Measurements from ENCODE around the gene GALNT17. TPM values are rescaled to one million over a fixed set of nuclear protein-coding genes. Genes with fewer than 3 reads are reported as not detected.
"Not testable (repeated sequence)": the region's sequence is repeated elsewhere in the genome, so short reads cannot be mapped to it uniquely, and the experiment has no call there.

GALNT17 gene
- total RNA-seq, 4 donors from 2014 or later: 4.4 to 33.8 (median 11.3) TPM

DNA sequence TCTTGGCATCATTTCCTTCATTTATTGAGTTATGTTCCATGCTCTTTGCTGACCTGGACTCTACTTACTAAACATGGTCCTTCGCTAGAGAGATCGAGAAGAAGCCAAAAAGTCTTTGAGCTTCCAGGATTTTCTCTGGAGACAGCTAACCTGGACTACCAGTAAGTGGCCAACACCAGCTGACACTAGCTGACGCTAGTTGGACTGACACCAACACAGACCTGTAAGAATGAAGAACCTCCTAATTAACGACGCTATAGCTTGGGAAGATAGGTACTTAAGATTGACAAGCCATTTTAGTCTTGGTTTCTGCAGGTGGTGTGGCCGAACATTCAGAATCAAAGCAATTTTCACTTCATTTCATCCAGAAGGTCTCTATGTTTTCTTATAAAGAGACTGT, 66.4 kb downstream of the GALNT17 start:
- H3K36me3 ChIP-seq: no peaks in the 10 kb centered on the region
- H3K4me3 ChIP-seq: no peak overlapping the region
- no peaks in the 10 kb centered on the region for H3K4me1 ChIP-seq
- TF ChIP-seq, protein P1, sequence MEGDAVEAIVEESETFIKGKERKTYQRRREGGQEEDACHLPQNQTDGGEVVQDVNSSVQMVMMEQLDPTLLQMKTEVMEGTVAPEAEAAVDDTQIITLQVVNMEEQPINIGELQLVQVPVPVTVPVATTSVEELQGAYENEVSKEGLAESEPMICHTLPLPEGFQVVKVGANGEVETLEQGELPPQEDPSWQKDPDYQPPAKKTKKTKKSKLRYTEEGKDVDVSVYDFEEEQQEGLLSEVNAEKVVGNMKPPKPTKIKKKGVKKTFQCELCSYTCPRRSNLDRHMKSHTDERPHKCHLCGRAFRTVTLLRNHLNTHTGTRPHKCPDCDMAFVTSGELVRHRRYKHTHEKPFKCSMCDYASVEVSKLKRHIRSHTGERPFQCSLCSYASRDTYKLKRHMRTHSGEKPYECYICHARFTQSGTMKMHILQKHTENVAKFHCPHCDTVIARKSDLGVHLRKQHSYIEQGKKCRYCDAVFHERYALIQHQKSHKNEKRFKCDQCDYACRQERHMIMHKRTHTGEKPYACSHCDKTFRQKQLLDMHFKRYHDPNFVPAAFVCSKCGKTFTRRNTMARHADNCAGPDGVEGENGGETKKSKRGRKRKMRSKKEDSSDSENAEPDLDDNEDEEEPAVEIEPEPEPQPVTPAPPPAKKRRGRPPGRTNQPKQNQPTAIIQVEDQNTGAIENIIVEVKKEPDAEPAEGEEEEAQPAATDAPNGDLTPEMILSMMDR (IDR thresholded peaks at IDR 0.05): no peak
- no peak for TF ChIP-seq POLR2A (IDR thresholded peaks at IDR 0.05)
- no peaks in the 10 kb centered on the region for H3K9me3 ChIP-seq
- intact Hi-C loops (cut with DNase I; ENCODE audit: low total_unique reads): no loop called here
- H3K27ac ChIP-seq: no peak overlapping the region
- no peak for DNase-seq
- no peaks in the 10 kb centered on the region for H3K27me3 ChIP-seq

DNA sequence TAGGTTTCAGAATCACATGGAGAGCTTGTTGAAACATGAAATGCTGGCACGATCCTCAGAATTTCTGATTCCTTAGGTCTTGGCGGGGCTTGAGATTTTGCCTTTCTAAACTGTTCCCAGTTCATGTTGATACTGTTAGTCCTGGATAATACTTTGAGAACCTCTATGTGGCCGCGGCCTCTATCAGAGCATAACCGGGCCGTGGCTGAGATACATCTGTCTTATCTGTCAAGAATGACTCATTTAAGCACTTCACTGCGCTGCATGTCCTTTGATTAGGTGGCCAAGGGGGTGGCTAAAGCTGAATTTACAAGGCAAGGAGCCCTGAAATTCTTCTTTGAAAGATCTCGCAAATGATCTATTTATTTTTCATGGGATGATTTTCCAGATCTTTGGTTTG, 66.9 kb downstream of the GALNT17 start:
- no peaks in the 10 kb centered on the region for H3K4me1 ChIP-seq
- no peaks in the 10 kb centered on the region for H3K27me3 ChIP-seq
- intact Hi-C loops (cut with DNase I; ENCODE audit: low total_unique reads): no loop called here
- H3K4me3 ChIP-seq: no peak overlapping the region
- H3K27ac ChIP-seq: no peak overlapping the region
- H3K9me3 ChIP-seq: no peaks in the 10 kb centered on the region
- no peak for DNase-seq
- H3K36me3 ChIP-seq: no peaks in the 10 kb centered on the region
- TF ChIP-seq, protein P1 (IDR thresholded peaks at IDR 0.05): no peak

DNA sequence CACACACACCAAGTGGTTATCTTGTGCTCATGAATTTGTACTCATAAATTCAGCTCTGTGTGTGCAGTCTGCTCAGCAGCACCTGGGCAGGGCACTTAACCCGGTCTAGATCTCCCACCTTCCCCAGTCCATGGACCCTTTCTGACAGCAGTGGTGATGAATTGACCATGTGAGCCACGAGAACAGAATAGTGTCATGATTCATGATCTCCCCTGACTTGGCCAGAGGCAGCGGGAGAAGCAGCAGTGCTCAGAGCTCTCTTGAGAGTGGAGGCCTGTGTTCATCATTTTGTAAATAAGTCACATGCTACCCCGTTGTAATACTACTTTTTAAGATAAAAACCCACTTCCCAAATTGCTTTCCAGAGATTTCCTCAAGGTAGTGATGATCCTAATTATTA, 74.2 kb downstream of the GALNT17 start:
- DNase-seq: no peak
- intact Hi-C loops (cut with DNase I; ENCODE audit: low total_unique reads): no loop called here
- no peaks in the 10 kb centered on the region for H3K4me1 ChIP-seq
- H3K27ac ChIP-seq: no peak overlapping the region
- H3K36me3 ChIP-seq: no peaks in the 10 kb centered on the region
- H3K4me3 ChIP-seq: no peak overlapping the region
- H3K27me3 ChIP-seq: no peaks in the 10 kb centered on the region
- H3K9me3 ChIP-seq: no peaks in the 10 kb centered on the region
- TF ChIP-seq, protein P1 (IDR thresholded peaks at IDR 0.05): no peak
- no peak for TF ChIP-seq POLR2A (IDR thresholded peaks at IDR 0.05)

DNA sequence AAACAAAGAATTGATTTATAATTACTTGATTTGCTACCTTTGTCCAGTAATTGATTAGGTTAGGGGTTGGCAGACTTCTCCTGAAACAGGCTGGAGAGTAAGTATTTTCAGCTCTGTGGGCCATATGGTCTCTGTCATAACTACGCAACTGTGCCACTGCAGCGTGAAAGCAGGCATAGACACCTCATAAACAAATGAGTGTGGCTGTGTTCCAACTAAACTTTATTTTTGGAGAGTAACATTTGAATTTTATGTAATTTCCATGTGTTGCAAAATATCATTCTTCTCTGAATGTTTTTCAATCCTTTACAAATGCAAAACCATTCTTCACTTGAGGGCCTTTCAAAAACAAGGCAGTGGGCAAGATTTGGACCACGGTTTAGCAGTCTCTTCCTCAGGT, 76.9 kb downstream of the GALNT17 start:
- TF ChIP-seq, protein P1 (IDR thresholded peaks at IDR 0.05): no peak
- TF ChIP-seq POLR2A (IDR thresholded peaks at IDR 0.05): no peak
- H3K36me3 ChIP-seq: no peaks in the 10 kb centered on the region
- no peaks in the 10 kb centered on the region for H3K27me3 ChIP-seq
- DNase-seq: no peak
- H3K4me3 ChIP-seq: no peak overlapping the region
- no peak overlapping the region for H3K27ac ChIP-seq
- H3K9me3 ChIP-seq: no peaks in the 10 kb centered on the region
- H3K4me1 ChIP-seq: no peaks in the 10 kb centered on the region
- intact Hi-C loops (cut with DNase I; ENCODE audit: low total_unique reads): no loop called here

DNA sequence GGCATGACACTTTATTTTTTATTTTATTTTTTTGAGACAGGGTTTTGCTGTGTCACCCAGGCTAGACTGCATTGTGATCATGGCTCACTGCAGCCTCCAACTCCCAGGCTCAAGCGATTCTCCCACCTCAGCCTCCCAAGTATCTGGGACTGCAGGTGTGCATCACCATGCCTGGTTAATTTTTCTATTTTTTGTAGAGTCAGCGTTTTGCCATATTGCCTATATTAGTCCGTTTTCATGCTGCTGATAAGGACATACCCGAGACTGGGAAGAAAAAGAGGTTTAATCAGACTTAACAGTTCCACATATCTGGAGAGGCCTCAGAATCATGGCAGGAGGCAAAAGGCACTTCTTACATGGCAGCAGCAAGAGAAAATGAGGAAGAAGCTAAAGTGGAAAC, 77.5 kb downstream of the GALNT17 start:
- DNase-seq; H3K27ac ChIP-seq; H3K4me3 ChIP-seq; H3K9me3 ChIP-seq; intact Hi-C loops (cut with DNase I; ENCODE audit: low total_unique reads); H3K4me1 ChIP-seq; H3K27me3 ChIP-seq; H3K36me3 ChIP-seq: not testable (repeated sequence)

DNA sequence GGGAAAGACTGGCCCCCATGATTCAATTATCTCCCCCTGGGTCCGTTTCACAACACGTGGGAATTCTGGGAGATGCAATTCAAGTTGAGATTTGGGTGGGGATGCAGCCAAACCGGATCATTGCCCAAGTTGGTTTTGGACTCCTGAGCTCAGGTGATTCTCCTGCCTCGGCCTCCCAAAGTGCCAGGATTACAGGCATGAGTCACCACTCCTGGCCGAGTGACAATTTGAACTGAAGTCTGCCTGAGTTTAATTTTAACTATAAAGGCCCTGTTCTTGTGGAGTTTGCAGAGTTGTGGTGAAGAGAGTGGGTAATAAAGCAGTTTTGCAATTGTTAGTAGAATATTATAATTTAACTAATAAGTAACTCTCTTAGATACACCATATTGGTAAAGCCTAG, 78.3 kb downstream of the GALNT17 start:
- no peak overlapping the region for H3K4me3 ChIP-seq
- H3K27ac ChIP-seq: no peak overlapping the region

DNA sequence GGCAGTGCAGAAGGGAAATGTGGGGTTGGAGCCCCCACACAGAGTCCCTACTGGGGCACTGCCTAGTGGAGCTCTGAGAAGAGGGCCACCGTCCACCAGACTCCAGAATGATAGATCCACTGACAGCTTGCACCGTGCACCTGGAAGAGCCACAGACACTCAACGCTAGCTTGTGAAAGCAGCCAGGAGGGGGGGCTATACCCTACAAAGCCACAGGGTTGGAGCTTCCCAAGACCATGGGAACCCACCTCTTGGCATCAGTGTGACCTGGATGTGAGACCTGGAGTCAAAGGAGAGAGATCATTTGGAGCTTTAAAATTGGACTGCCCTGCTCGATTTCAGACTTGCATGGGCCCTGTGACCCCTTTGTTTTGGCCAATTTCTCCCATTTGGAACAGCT, 80.5 kb downstream of the GALNT17 start:
- DNase-seq; H3K4me1 ChIP-seq; H3K9me3 ChIP-seq; H3K27me3 ChIP-seq; H3K4me3 ChIP-seq; H3K36me3 ChIP-seq; intact Hi-C loops (cut with DNase I; ENCODE audit: low total_unique reads); H3K27ac ChIP-seq: not testable (repeated sequence)

More for the DNA sequence above, 78.3 kb downstream of the GALNT17 start:
- DNase-seq: no peak
- H3K27me3 ChIP-seq: no peaks in the 10 kb centered on the region
- TF ChIP-seq, protein P1 (IDR thresholded peaks at IDR 0.05): no peak
- no peak for TF ChIP-seq POLR2A (IDR thresholded peaks at IDR 0.05)
- H3K36me3 ChIP-seq: no peaks in the 10 kb centered on the region
- intact Hi-C loops (cut with DNase I; ENCODE audit: low total_unique reads): no loop called here
- H3K9me3 ChIP-seq: no peaks in the 10 kb centered on the region
- no peaks in the 10 kb centered on the region for H3K4me1 ChIP-seq

Measured in uterus (tissue), 4 donors.